Heart left ventricle (tissue), 16 donors: Measurements from ENCODE around the gene TOPBP1. TPM values are rescaled to one million over a fixed set of nuclear protein-coding genes. Genes with fewer than 3 reads are reported as not detected.

Experiments used
- ATAC-seq, 4 donors: fragments of 200-7000 bp; cut with Tn5 transposase; one replicate each; pipeline ENCODE4 v1.9.1; 2020 to 2022; ENCODE audit warnings: moderate library complexity in 4 of 4, mild to moderate bottlenecking in 3 of 4, moderate number of reproducible peaks in 1 of 4
- DNase-seq, 5 donors: peaks; one replicate each; pipeline ENCODE4 v3.0.0-alpha.2; 2020
- H3K27ac ChIP-seq, 12 donors: fragments of 200-600 bp; sonication (generic) in 4 of 12; one replicate each; pipeline versions ENCODE4 v1.5.0 to v1.8.0; 2016 to 2022; ENCODE audit warnings: mild to moderate bottlenecking in 2 of 12
- H3K27me3 ChIP-seq, 9 donors: fragments of 200-600 bp; sonication (generic) in 2 of 9; one replicate each; pipeline versions ENCODE4 v1.5.1 to v1.8.0; 2016 to 2022; ENCODE audit warnings: mild to moderate bottlenecking in 3 of 9
- H3K36me3 ChIP-seq, 9 donors: fragments of 200-600 bp; sonication (generic) in 2 of 9; one replicate each; pipeline versions ENCODE4 v1.5.0 to v1.8.0; 2018 to 2022; ENCODE audit warnings: mild to moderate bottlenecking in 2 of 9
- H3K4me1 ChIP-seq, 12 donors: fragments of 200-600 bp; sonication (generic) in 4 of 12; one replicate each; pipeline versions ENCODE4 v1.5.0 to v1.8.0; 2016 to 2022; ENCODE audit warnings: mild to moderate bottlenecking in 3 of 12
- H3K4me3 ChIP-seq, 12 donors: fragments of 200-600 bp; sonication (generic) in 4 of 12; one replicate each; pipeline versions ENCODE4 v1.5.0 to v1.8.0; 2017 to 2022; ENCODE audit warnings: mild to moderate bottlenecking in 9 of 12, moderate library complexity in 4 of 12
- H3K9me3 ChIP-seq, 12 donors: fragments of 200-600 bp; sonication (generic) in 4 of 12; one replicate each; pipeline versions ENCODE4 v1.5.0 to v1.8.0; 2016 to 2022; ENCODE audit warnings: mild to moderate bottlenecking in 1 of 12
- CTCF ChIP-seq, 12 donors: fragments of 200-600 bp; sonication (generic) in 4 of 12; IDR thresholded peaks; one replicate each; pipeline versions ENCODE4 v1.5.0 to v1.8.0; 2018 to 2022; ENCODE audit warnings: antibody characterized with exemption in 12 of 12, mild to moderate bottlenecking in 5 of 12
- POLR2A ChIP-seq, 2 donors: fragments of 450-650 bp; IDR thresholded peaks; one replicate each; pipeline ENCODE4 v1.6.1; 2017; ENCODE audit warnings: antibody characterized with exemption in 2 of 2, mild to moderate bottlenecking in 2 of 2, moderate library complexity in 2 of 2
- WGBS, 4 donors: extraction: QIAGEN DNeasy Blood & Tissue Kit in 2 of 4; methylation state at CpG; one replicate each; pipeline versions ENCODE4 v1.1.5 to v1.1.7; 2013 to 2018; 5-methylcytosine and 5-hydroxymethylcytosine counted together
- intact Hi-C, 10 donors: fragments of 100-400 bp; cut with DNase I; formaldehyde crosslinking; loops; one replicate each; pipeline versions ENCODE4 v1.11.1 to v1.14.2; 2022
- polyA plus RNA-seq, 2 donors: library from polyadenylated mRNA; stranded (reverse); fragments of 200-250 nt; gene quantifications; one replicate each; pipeline ENCODE4 v1.2.3, GENCODE V29; 2013
- total RNA-seq, 9 donors: library from RNA; depleted of rRNA in 2 of 9; stranded (reverse); fragments of >200 nt in 2 of 9; fragmentation: NEBNext Ultra II Directional in 3 of 9; extraction: Animal tissue kit (Norgen Biotek cat#: 25700) in 3 of 9; gene quantifications; one replicate each; pipeline versions ENCODE4 v1.1.0 to v1.2.4, GENCODE V29; 2016 to 2023
- donor health status: ischemic (EF 13 %, LVEDD 7.1; RV severe dilation, severe dysfunction).
- donor health status: healthy with polysubstance abuse.
- donor health status: DM: no; HTN: yes; CAD: no.
- donor health status: DM: no; HTN: no; CAD: no.
- donor health status: ischemic (EF 25% LVEDD 6.9; RV normal size, moderate dysfunction).
- donor health status: ischemic (EF 25% LVEDD 5.7; RV mildly dilated, moderate dysfunction).
- donor health status: healthy.
- donor health status: DM: yes; HTN: yes; CAD: no.
- donor health status: ischemic (EF 35%, LVEDD 5.7; RV mildly dilated, moderate dysfunction).
- donor health status: nonischemic (EF 11% LVEDD 7.7; RV severe dilation, severe dysfunction).
- donor health status: DM: yes; HTN: yes; CAD: no.
- donor health status: PGD.
- donor health status: ischemic (EF 29% LVEDD 5.4; RV normal size, mild dysfunction).
- donor health status: nonischemic (EF 23%, LVEDD 6.1; RV moderate dilation, normal function).

TOPBP1 gene
- total and polyA plus RNA-seq, 11 donors = 2.6 to 18.3 (median 11.7) TPM

DNA sequence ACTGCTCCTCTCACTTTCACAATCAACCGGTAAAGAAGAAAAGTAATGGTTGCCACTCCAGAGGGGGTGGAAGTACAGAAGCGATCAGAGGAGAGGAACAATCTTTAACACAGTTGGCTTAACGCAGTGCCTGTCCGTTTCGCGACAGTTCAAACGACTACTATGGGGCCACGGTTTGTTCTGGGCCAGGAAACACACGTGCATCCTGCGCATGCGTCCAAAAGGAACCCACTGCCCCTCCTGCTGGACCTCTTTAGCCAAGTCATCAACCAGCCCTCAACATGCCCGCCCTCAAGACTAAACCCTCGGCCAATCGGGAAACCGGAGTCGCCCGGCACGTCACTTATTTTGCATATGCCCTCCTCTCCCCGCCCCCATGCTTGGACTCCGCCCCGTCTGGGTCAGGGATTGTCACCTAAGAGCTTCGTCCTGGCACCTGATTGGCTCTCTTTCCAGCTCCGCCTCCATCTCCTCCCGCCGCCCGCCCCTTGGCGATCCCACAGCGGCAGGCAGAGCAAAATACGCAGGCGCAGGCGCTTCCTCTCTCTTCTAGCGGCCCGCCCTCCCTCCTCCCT lies 88.6 kb downstream of the TOPBP1 start:
- no peaks in the 10 kb centered on the region for H3K9me3 ChIP-seq
- peak overlapping the region in 11 of 12 donors; percentile 39 to 96 (median 88) for H3K4me3 ChIP-seq
- peaks cover 0 to 35% (median 31%) of the 10 kb centered on the region in 9 donors for H3K36me3 ChIP-seq
- intact Hi-C loops = loop anchor here (1.0 to 10.0 kb wide), 9 partner anchors 88 to 914 kb away; partner anchors contain the start of genes NPHP3 (in 7 of the 10), ANAPC13 (in 1 of the 10) and CEP63 (in 1 of the 10)
- H3K27me3 ChIP-seq = no peaks in the 10 kb centered on the region
- DNase-seq (peak; percentile 100), ATAC-seq (peak; percentile 93 to 97 (median 96))
- H3K4me1 ChIP-seq = peaks cover 4 to 75% (median 43%) of the 10 kb centered on the region in 12 donors
- peak in 9 of 12 donors; percentile 7 to 51 (median 18) for TF ChIP-seq CTCF (IDR thresholded peaks at IDR 0.05)
- peak in 1 of 2 donors; percentile 70 for TF ChIP-seq POLR2A (IDR thresholded peaks at IDR 0.05)
- 0 to 1% (median 0%) methylated on average over 21 to 33 of the region's 33 CpGs for WGBS, 4 donors
- H3K27ac ChIP-seq = peak overlapping the region; percentile 91 to 98 (median 96)

GRCh38 chr3:133572158-133573053 lies 89.3 kb downstream of the TOPBP1 start:
- no peaks in the 10 kb centered on the region for H3K27me3 ChIP-seq
- peaks cover 0 to 27% (median 23%) of the 10 kb centered on the region in 9 donors for H3K36me3 ChIP-seq
- TF ChIP-seq POLR2A (IDR thresholded peaks at IDR 0.05) (no peak), CTCF (IDR thresholded peaks at IDR 0.05) (no peak)
- H3K27ac ChIP-seq = peak overlapping the region; percentile 45 to 97 (median 90)
- intact Hi-C loops = loop anchor here (1.0 to 10.0 kb wide), 9 partner anchors 88 to 915 kb away; partner anchors contain the start of genes NPHP3 (in 7 of the 10), ANAPC13 (in 1 of the 10) and CEP63 (in 1 of the 10)
- H3K4me3 ChIP-seq = peak overlapping the region in 9 of 12 donors; percentile 40 to 96 (median 47)
- H3K9me3 ChIP-seq = no peaks in the 10 kb centered on the region
- 84 to 90% (median 86%) methylated on average over 19 of the region's 19 CpGs for WGBS, 4 donors
- DNase-seq = no peak
- no peak for ATAC-seq
- peaks cover 4 to 71% (median 37%) of the 10 kb centered on the region in 12 donors for H3K4me1 ChIP-seq

- ATAC-seq (no peak), DNase-seq (no peak)
- peaks cover 2 to 56% (median 22%) of the 10 kb centered on the region in 12 donors for H3K4me1 ChIP-seq
These were observed 90.8 kb downstream of the TOPBP1 start for GRCh38 chr3:133570937-133571320.

More at GRCh38 chr3:133570937-133571320, 90.8 kb downstream of the TOPBP1 start:
- no peaks in the 10 kb centered on the region for H3K27me3 ChIP-seq
- H3K9me3 ChIP-seq = no peaks in the 10 kb centered on the region
- H3K27ac ChIP-seq = peak overlapping the region in 9 of 12 donors; percentile 26 to 82 (median 62)
- peaks cover 0 to 13% (median 9%) of the 10 kb centered on the region in 9 donors for H3K36me3 ChIP-seq
- 84 to 93% (median 88%) methylated on average over 2 of the region's 2 CpGs for WGBS, 4 donors
- TF ChIP-seq POLR2A (IDR thresholded peaks at IDR 0.05) = no peak
- no peak for TF ChIP-seq CTCF (IDR thresholded peaks at IDR 0.05)
- no peak overlapping the region for H3K4me3 ChIP-seq
- intact Hi-C loops = loop anchor here in 9 of 10 donors (5.0 to 10.0 kb wide), 7 partner anchors 86 to 916 kb away; partner anchors contain the start of genes NPHP3 (in 5 of the 9), ANAPC13 (in 1 of the 9) and CEP63 (in 1 of the 9)
